Measurements from ENCODE around the gene DNAH12.

Gene DNAH12

DNA sequence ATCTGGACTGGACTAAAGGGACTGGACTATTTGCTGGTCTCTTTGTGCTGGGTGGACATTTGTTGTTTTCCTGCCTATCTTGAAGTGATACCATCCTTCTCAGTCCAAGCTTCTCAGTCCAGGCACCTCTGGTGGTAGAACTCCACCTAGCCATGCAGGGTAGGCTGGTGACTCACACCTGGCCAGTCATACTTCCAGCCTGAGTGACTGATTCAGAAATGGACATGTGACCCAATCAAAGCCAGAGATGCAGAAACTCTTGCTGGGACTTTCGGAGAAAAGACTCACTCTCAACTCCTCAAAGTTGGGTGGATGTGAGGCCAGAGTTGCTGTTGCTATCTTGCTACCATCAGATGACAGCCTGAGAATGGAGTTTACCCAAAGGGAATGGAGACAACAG is 246.1 kb downstream of the DNAH12 start:
- DNase-seq: no peak

GRCh38 chr3:57292897-57293526 is 251.1 kb downstream of the DNAH12 start:
- DNase-seq: no peak

DNA sequence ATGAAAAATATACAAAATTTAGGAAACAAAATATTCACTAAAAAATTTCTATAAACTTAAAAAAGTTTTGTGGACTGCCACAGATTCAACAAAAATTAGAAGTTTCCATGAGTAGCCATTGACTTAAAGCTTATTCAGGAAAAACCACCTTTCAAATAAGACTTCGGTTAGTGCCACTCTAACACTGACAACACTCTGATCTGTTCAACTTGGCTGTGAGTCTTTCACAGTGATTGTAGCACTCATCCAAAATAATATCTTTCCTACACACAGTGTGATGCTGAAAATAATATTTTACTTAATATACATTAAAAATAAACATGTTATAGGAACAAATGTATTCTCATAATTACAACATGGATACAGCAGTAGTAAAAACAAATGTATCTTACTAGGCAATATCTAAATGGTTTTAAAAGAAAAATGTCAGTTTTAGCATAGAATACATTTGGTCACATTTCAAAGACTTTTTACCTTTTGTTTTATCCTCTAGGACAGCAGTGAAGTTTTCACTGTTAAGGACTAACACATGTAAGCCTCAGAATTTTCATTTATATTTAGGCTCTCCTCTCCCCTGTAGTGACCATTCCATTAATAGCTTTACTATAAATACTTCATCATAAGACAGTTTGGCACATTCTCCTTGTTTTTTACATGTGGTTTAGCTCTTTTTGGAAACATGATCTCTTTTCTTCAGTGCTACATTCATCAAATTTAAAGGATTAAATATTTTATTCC is 251.8 kb downstream of the DNAH12 start, which contains the start of gene ASB14:
TSS of gene ASB14 (minus strand) at position 527 of the 738 bp plus-strand sequence. CDS start 652 bp downstream, outside the sequence.
- no peak for DNase-seq

DNA sequence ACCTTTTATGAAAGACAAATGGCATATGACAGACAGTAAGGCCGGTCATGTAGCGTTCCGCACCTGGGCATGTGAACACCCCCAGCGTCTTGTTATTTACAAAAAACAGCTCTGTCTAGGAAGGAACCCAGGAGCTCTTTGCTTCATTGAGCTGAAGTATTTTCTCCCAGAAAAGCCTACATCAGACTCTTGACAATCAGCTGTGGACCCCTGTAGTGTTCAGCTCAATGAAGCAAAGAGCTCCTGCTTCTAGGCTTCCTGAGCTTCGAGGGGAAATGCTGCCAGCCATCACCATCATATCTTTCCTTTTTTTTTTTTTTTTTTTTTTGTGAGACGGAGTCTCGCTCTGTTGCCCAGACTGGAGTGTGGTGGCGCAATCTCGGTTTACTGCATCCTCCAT is 255.7 kb downstream of the DNAH12 start:
- no peak for DNase-seq

DNA sequence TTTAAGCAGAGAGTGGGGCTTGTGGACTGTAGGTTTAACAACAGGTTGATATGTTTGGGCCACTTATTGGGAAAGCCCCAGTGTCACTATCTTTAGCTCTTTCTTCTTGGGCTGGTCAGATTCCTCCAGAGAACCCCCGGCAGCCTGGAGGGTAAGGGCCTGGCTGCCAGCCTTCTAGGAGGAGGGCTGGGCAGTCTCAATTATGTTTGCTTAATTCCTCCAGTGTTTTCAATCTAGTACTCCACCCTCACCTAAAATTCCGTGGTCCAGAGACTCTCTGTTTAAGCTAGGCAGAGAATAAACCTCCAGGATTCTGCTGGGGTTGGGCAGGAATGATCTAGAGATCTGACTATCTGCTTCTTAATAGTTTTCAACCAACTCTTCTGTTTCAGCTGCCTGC is 256.9 kb downstream of the DNAH12 start:
- DNase-seq: no peak

DNA sequence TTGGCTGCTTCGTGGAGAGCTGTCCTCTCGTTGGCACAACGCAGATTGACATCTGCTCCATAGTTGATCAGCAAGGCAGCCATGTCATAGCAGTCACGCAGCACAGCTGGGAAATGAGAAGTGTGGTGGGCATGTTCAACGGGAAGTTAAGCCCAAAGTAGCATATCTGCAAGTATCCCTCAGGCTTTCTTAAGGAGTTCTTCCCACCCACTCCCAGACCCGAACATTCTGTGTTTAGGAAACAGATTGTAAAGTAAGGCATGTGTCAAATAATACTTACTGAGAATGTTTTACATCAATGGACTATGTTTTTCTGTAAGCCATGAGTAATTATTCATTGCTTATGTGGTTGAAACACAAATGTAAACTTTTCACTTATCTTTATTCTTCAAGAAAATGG is 260.8 kb downstream of the DNAH12 start:
- no peak for DNase-seq

DNA sequence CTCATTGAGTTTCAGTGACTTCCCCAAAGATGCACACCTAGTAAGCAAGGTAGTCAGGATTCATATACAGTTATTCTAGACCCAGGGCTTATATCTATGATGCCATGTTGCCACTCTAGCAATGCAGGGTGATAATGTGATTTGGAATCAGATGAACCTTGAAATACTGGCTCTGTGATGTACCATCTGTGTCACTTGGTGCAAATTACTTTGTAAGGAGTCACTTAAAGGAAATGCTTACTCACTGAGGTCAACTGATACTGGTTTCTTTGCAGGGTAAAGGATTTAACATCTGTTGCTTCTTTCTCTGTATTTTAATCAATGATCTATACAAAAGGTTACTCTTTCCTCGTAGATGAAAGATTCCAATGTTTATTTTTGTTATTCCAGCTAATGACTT is 262.4 kb downstream of the DNAH12 start:
- DNase-seq: no peak

GRCh38 chr3:57279685-57280084 is 264.5 kb downstream of the DNAH12 start:
- no peak for DNase-seq

DNA sequence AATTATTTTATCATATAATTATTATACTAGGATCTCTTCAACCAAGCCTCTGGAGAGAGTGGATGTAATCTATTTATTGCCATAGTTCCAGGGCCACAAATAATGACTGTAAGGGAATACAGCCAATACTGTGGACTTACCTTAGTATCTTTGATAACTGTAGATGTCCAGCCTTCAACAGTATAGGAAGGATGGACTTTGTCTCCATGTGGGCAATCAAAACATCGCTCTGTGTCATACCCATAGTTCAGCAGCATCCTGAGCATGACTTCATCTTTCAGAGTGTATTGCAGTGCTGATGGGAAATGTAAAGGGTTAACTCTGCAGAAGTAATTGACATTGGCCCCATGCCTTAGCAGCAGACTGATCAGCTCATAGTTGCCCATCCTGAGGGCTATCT is 265.9 kb downstream of the DNAH12 start:
- DNase-seq: no peak

DNA sequence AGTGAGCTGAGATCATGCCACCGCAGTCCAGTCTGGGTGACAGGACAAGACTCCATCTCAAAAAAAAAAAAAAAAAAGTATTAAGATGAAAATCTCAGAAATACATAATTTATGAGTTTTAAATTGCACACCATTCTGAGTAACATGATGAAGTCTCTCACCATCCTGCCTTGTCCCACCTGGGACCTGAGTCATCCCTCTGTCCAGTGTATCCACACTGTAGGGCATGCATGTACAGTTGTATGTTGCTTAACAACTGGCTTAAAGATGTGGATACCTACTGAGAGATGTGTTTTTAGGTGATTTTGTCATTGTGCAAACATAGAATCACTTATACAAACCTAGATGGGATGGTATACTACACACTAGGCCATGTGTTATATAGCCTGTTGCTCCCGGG is 268.8 kb downstream of the DNAH12 start:
- no peak for DNase-seq

GRCh38 chr3:57274845-57275244 is 269.3 kb downstream of the DNAH12 start:
- DNase-seq: no peak

GRCh38 chr3:57268416-57268815 is 275.7 kb downstream of the DNAH12 start:
- no peak for DNase-seq

DNA sequence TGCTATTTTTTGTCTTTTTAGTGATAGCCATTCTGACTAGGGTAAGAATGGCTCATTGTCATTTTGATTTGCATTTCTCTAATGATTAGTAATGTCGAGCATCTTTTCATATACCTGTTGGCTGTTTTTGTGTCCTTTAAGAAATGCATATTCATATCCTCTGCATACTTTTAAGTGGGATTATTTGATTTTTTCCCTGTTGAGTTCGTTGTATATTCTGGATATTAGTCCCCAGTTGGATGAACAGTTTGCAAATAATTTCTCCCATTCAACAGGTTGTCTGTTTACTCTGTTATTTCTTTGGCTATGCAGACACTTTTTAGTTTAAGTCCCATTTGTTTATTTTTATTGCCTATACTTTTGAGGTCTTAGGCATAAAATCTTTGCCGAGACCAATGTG is 282.2 kb downstream of the DNAH12 start:
- no peak for DNase-seq

- DNase-seq: no peak
These were observed 283.0 kb downstream of the DNAH12 start for GRCh38 chr3:57261119-57261518.

- DNase-seq: no peak
These were observed 286.5 kb downstream of the DNAH12 start for GRCh38 chr3:57257678-57258077.

GRCh38 chr3:57256844-57257243 is 287.3 kb downstream of the DNAH12 start:
- DNase-seq: no peak

- no peak for DNase-seq
These were observed 291.7 kb downstream of the DNAH12 start for GRCh38 chr3:57252404-57252803.

DNA sequence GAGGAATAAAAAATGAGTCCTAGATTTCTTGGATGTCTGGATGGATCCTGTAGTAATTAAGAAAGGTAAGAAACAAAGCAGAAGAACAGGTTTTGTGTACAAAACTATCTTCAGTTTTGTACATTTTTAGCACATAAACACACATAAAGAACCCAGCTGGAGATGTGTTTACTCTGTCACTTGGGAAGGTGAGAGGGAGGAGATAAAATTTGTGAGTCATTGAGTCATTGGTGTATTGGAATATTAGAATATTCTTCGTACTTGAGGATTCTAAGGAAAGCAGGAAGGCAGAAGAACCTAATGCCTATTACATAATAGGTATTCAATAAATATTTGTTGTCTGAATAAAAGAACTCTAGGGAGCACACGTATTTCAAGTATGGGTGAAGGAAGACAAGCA is 299.2 kb downstream of the DNAH12 start:
- DNase-seq: no peak
